ENCODE results near the gene APOC3.

APOC3 gene

GRCh38 chr11:116851626-116852025 is 21.9 kb downstream of the APOC3 start:
- DNase-seq (ENCODE audit: low spot score) = no peak

- DNase-seq (ENCODE audit: low spot score) = peak; percentile 30
Observed at GRCh38 chr11:116852261-116853031, 22.7 kb downstream of the APOC3 start.

DNA sequence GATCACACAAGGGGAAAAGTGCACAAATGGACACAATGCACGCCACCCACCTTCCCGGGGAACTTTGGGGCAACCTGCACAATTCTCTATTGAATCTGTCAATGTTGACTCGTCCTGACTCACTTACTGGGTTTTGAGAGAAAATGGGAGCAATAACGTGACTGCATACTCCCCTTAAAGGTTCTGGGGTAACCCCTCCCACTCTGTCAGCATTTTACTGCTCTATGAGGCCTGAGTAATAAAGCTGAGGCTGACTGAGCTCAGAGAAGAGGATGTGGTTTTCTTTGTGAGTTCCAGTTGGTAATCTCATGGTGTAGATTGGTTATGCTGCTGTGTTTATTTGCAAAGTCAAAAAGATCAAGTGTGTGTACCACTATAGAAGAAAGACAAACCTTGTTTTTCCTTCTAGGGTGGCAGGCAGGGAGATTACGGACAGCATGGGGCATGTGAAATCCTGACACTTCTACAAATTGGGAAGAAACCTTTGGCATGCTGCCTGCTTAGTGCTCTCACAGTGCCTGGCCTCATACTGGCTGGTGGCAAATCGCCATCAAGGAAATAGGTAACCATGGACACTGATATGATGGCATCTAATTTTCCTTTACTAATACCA is 23.9 kb downstream of the APOC3 start:
- DNase-seq (ENCODE audit: low spot score) = peak; percentile 86

DNA sequence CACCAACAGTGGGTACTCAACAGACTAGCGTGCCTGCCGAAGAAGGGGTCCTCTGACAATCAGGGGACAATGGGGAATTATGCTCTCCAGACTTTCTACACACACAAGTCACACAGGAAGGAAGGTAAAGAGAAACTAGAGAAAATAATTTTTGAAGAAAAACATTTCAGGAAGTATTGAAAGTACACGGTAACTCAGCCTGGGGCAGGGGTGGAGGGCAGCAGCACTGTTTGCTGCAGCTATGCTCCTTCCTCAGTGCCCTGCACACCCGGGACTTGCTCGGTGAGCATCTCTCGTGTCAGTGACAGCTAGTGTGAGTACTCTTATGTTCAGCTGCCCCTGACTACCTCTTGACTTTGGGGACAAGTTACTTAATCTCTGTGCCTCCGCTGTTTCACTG is 25.7 kb downstream of the APOC3 start:
- DNase-seq (ENCODE audit: low spot score) = no peak

DNA sequence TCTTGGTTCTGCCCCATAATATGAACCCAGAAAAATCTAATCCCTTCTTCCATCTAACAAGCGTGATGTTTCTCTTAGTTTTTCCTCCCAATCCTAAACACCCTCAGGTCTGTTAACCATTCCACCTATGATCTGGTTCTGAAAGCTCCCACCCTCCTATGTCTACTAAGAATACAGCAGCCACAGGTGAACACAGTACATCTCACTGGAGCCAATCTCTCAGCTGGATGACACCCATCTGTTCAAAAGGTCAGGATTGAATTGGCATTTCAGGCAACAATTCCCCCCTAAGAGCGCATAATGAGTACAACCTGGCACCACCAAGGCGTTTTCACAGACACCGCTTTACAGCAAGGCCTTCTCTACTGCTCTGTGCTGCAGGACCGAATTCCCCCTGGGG is 26.7 kb downstream of the APOC3 start:
- no peak for DNase-seq (ENCODE audit: low spot score)

GRCh38 chr11:116857316-116857715 is 27.6 kb downstream of the APOC3 start:
- peak; percentile 32 for DNase-seq (ENCODE audit: low spot score)

DNA sequence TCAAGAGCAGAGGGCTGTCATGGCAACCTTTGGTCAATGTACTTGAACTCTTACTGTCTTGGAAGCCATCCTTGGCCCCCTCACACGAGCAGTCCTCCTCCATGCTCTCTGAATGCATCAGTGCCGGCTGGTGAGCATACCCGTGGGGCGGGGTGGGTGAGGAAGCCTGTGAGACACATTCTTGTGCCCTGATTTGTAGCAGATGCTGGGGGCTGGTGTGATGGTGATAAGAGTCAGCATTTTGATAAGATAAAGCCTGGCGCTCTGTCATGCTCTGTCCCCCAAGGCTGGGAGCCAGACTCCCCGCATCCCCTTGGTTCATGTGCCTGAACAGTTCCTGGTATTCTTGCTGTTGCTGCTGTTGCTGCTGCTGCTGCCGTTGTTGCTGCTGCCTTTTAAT is 28.2 kb downstream of the APOC3 start:
- no peak for DNase-seq (ENCODE audit: low spot score)

DNA sequence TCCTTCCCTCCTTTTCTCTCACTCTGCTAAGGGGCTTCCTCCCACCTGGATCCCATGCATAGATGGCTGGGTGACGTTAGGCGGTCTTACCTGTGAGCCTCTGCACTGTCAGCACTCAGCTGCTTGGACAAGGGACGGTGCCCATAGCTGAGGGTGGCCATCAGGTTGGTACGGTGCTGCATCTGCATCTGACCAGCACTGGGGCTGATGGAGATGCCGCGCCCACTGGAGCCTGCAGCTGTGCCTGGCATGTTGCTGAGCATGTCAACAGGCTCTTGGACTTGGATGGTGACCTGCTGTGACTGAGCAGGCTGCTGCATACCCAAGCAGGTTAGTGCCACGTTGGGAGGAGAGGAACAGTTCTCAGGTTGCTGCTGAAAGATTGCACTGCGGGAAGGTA is 29.5 kb downstream of the APOC3 start:
- DNase-seq (ENCODE audit: low spot score) = no peak

DNA sequence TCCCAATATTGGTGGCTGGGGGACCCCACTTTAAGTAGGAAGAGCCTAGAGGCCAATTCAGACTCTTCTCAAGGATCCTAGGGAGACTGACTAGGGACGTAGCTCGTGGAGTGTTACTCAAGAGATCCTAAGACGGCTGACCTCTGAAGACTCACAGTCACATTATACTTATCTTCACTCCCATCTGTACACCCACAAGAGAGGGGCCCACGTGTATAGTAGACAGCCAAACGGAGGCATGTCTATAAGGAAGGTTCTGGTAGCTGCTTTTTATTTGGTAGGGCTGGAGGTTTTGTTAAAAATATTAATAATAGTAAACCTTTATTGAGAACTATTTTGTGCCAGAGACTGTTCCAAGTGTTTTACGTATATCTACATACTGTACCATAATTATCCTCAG is 30.6 kb downstream of the APOC3 start:
- no peak for DNase-seq (ENCODE audit: low spot score)

DNA sequence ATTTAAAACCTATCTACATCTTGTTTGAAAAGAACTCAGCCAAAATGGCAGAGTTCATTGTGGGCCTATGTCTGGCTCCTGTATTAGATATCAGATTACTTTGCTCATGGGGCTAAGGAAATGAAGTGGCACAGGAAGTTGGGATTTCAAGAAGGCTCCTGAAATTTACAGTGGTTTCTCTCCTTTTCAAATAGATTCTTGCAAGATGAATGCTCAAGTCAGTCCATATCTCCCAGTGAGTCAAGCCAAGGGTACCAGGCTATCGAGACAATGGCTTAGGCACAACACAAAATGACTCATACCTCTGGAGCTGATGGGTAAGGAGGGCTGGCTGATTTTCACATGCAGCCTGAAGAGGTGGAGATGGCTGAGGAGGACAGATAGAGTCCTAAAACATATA is 31.8 kb downstream of the APOC3 start:
- DNase-seq (ENCODE audit: low spot score) = peak; percentile 41

DNA sequence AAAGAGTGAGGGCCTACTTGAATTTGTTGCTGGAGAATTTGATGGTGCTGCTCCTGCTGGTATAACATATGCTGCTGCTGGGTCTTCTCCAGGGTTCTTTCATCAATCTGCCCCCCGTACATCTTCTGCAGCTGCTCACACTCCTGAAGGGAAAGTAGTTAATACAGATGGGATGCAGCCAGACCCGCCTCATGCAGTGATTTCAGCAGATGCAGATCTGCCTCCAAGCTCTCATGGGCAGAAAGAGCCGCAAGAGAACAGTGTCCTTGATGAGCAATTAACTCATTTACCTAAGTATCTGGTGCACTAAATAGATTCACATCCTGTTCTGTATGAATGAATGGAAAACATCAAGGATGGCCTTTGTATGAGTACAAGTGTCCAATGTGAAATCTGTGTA is 32.5 kb downstream of the APOC3 start:
- DNase-seq (ENCODE audit: low spot score) = no peak

DNA sequence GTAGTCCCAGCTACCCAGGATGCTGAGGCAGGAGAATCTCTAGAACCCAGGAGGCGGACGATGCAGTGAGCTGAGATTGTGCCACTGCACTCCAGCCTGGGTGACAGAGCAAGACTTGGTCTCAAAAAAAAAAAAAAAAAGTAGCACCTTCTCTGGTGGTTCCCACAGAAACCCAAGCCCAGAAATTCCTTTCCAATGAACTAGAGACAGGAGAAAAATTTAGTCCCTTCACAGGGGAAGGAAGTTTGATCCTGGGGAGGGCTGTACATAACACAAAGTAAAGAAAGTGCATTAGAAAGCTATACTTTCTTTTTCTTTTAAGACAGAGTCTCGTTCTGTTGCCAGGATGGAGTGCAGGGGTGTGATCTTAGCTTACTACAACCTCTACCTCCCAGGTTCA is 33.2 kb downstream of the APOC3 start:
- peak; percentile 37 for DNase-seq (ENCODE audit: low spot score)

DNA sequence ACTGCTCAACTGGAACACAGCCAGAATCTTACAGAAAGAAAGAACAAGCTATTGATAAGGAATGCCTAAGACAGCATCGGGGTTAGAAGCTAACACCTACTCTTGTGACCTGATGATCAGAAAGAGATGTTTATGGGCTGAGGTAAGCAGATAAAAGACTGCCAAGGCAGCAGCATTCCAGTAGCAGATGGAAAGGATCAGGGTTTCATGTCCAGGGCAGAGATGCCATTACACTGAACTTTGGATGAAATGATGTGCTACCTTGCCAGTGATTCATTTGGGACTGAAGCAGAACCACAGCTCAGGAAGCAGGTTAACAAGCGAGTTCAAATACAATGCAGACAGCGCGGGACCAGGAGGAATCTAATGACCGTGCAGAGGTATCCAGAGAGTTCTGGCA is 34.8 kb downstream of the APOC3 start:
- peak; percentile 40 for DNase-seq (ENCODE audit: low spot score)

- peak; percentile 64 for DNase-seq (ENCODE audit: low spot score)
Observed at GRCh38 chr11:116865696-116866095, 36.0 kb downstream of the APOC3 start.

DNA sequence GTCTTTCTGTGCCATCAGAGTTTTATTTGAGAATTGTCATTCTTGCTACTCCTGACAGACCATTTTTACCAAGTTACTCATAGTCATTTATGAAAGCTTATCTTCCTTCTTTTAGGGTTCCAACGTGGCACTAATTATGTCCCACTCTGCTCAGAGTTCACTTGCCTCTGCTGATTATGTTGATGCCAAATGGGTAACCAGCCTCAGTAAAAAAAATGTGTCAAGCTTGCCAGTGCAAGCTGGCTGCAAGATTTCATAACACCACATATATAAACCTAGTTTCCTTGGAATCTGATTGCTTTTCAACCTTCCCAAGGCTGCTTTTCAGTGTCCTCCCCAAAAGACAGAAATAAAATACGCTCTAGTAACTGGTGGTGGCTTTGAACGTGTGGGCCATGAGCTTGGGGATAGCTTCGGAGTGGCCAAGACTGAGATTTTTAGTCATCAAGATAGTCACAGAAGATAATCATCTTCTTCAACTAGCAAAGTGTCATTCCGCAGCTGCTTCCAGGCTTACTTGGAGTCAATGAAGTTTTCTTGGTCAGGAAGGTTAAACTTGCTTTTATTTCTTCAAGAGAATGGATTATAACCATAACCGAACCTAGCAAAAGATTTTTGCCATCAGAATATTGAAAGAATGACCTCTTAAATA is 37.2 kb downstream of the APOC3 start:
- no peak for DNase-seq (ENCODE audit: low spot score)

- no peak for DNase-seq (ENCODE audit: low spot score)
Observed at GRCh38 chr11:116867619-116868018, 37.9 kb downstream of the APOC3 start.

- DNase-seq (ENCODE audit: low spot score) = no peak
Observed at GRCh38 chr11:116868066-116868465, 38.4 kb downstream of the APOC3 start.

GRCh38 chr11:116869610-116870009 is 39.9 kb downstream of the APOC3 start:
- DNase-seq (ENCODE audit: low spot score) = no peak

GRCh38 chr11:116870054-116870453 is 40.3 kb downstream of the APOC3 start:
- DNase-seq (ENCODE audit: low spot score) = no peak

DNA sequence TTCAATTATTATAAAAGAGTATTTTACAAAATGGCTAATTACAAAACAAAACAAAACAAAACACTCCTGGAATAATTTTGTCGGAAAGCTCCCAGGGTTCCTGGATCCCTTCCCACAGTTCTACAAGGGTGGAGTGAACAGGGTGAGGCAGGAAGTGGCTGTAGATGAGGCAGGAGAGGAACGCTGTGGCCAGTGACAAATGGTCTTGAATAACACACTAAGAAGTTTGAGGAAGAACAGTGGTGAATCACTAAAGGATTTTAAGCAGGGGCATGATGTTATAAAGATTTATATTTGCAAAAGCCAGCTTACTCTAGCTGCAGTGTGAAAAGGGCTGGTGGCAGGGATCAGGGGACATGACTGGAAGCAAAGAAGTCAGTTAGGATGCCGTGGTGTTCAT is 41.5 kb downstream of the APOC3 start:
- peak; percentile 89 for DNase-seq (ENCODE audit: low spot score)

- DNase-seq (ENCODE audit: low spot score) = no peak
Observed at GRCh38 chr11:116873381-116873780, 43.7 kb downstream of the APOC3 start.

DNA sequence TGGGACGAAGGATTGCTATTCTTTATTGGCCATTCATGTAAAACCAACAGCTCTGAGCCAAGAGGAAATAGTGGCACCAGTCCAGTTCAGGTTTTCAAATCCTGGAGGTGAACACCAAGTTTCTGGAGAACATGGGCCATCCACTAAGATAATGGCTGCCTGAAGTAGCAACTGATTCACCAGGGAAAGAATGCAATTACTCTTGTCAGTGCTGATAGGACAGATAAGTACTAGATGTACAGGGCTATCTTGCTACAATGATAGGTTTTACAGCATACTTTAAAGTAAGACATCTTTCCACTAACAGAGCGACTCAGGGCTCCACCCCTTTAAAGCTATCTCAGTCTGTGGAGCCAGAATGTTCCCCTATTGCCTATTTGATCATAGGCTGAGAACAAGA is 44.5 kb downstream of the APOC3 start:
- DNase-seq (ENCODE audit: low spot score) = no peak

DNA sequence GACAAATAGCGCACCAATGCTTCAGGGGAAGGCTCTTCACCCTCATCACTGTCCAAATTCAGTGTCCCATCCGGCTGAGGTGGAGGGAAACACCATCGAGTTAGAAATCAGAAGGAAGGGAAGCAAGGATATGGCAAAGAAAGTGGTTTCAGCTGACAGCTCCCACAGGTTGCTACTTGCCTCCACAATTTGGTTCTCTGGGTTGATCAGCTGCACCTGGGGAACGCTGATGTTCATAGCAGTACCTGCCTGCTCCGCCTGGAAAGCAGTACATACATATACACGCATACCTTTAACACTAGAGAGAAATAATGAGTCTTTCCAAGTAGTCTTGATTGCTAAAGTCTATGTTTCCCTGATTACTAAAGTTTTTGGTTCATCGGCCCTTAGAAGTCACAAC is 45.5 kb downstream of the APOC3 start:
- no peak for DNase-seq (ENCODE audit: low spot score)

Data from AG20443 (cell line).